Fibroblast of skin of right quadriceps (primary cell): Measurements from ENCODE around the gene PLVAP.

Experiments used
- DNase-seq: peaks from one replicate; pipeline ENCODE4 v3.0.0-alpha.2; 2013

Gene PLVAP

GRCh38 chr19:17357078-17357666 lies 20.0 kb downstream of the PLVAP start:
- no peak for DNase-seq

- DNase-seq: no peak
These were observed 23.8 kb downstream of the PLVAP start for GRCh38 chr19:17353386-17353785.

- no peak for DNase-seq
These were observed 24.4 kb downstream of the PLVAP start for GRCh38 chr19:17352608-17353280.

GRCh38 chr19:17351815-17352435 lies 25.2 kb downstream of the PLVAP start:
- no peak for DNase-seq

- peak; percentile 56 for DNase-seq
These were observed 28.4 kb downstream of the PLVAP start for GRCh38 chr19:17348700-17349099.

- no peak for DNase-seq
These were observed 29.3 kb downstream of the PLVAP start for GRCh38 chr19:17347877-17348276.

- DNase-seq: no peak
These were observed 29.8 kb downstream of the PLVAP start for GRCh38 chr19:17347361-17347760.

GRCh38 chr19:17346109-17346671 lies 31.0 kb downstream of the PLVAP start:
- DNase-seq: peak; percentile 51

GRCh38 chr19:17341845-17342244 lies 35.3 kb downstream of the PLVAP start:
- DNase-seq: no peak

- DNase-seq: no peak
These were observed 35.8 kb downstream of the PLVAP start for GRCh38 chr19:17341386-17341785.

GRCh38 chr19:17340871-17341357 lies 36.2 kb downstream of the PLVAP start:
- DNase-seq: no peak

- DNase-seq: no peak
These were observed 36.8 kb downstream of the PLVAP start for GRCh38 chr19:17340302-17340870.

- no peak for DNase-seq
These were observed 37.9 kb downstream of the PLVAP start for GRCh38 chr19:17339088-17339741.

- no peak for DNase-seq
These were observed 38.6 kb downstream of the PLVAP start for GRCh38 chr19:17338433-17339078.

GRCh38 chr19:17337675-17338432 lies 39.3 kb downstream of the PLVAP start:
- DNase-seq: no peak

- DNase-seq: peak; percentile 99
These were observed 40.1 kb downstream of the PLVAP start, which contains the start of gene GTPBP3 for GRCh38 chr19:17336872-17337674. Gene GTPBP3 (plus strand): TSS chr19:17337553. CDS start chr19:17337612, 59 bp downstream.

- no peak for DNase-seq
These were observed 41.6 kb downstream of the PLVAP start for GRCh38 chr19:17335575-17335974.

- DNase-seq: peak; percentile 99
These were observed 42.4 kb downstream of the PLVAP start, which contains the start of gene ANO8 for GRCh38 chr19:17334414-17335409. Gene ANO8 (minus strand): TSS chr19:17334855. CDS start chr19:17334670, 185 bp downstream.
